MM.1S (cell line): ENCODE measurements around the gene MAGEB1.

ENCODE experiments used
- DNase-seq: peaks from one replicate; pipeline ENCODE4 v3.0.0-alpha.2; 2015
- H2AFZ ChIP-seq: fragments of 300-600 bp; sonication (generic); 2 replicates; pipeline ENCODE4 v1.6.0; 2016; ENCODE audit warnings: antibody characterized with exemption, low read length
- H3F3A ChIP-seq: fragments of 300-600 bp; sonication (generic); 2 replicates; pipeline ENCODE4 v1.6.1; 2016; ENCODE audit warnings: mild to moderate bottlenecking, antibody characterized with exemption, low read length, moderate library complexity, mixed read lengths; ENCODE audit not compliant: insufficient read depth
- H3K27ac ChIP-seq: fragments of 300-600 bp; sonication (generic); 2 replicates; pipeline ENCODE4 v1.5.1; 2016; ENCODE audit warnings: mild to moderate bottlenecking, low read length
- H3K27me3 ChIP-seq: fragments of 300-600 bp; sonication (generic); replicated peaks from 2 replicates; pipeline ENCODE4 v1.6.0; 2016; ENCODE audit warnings: low read length; ENCODE audit not compliant: insufficient read depth
- H3K36me3 ChIP-seq: fragments of 300-600 bp; sonication (generic); replicated peaks from 2 replicates; pipeline ENCODE4 v1.6.1; 2016; ENCODE audit warnings: mild to moderate bottlenecking, low read length, mixed read lengths; ENCODE audit not compliant: insufficient read depth
- H3K4me1 ChIP-seq: fragments of 300-600 bp; sonication (generic); 2 replicates; pipeline ENCODE4 v1.6.1; 2016; ENCODE audit warnings: low read length, mixed read lengths
- H3K4me2 ChIP-seq: fragments of 300-600 bp; sonication (generic); 2 replicates; pipeline ENCODE4 v1.6.0; 2016; ENCODE audit warnings: low read depth, low read length
- H3K4me3 ChIP-seq: fragments of 300-600 bp; sonication (generic); 2 replicates; pipeline ENCODE4 v1.5.1; 2016; ENCODE audit warnings: low read length, mixed read lengths
- H3K79me2 ChIP-seq: fragments of 300-600 bp; sonication (generic); 2 replicates; pipeline ENCODE4 v1.6.1; 2016; ENCODE audit warnings: mixed run types, low read length, mixed read lengths
- H3K9ac ChIP-seq: fragments of 300-600 bp; sonication (generic); 2 replicates; pipeline ENCODE4 v1.6.1; 2016; ENCODE audit warnings: low read length, mixed read lengths
- H3K9me2 ChIP-seq: fragments of 300-600 bp; sonication (generic); replicated peaks from 2 replicates; pipeline ENCODE4 v1.6.1; 2016; ENCODE audit warnings: mild to moderate bottlenecking, low read length, mixed read lengths; ENCODE audit not compliant: insufficient read depth
- H3K9me3 ChIP-seq: fragments of 300-600 bp; sonication (generic); replicated peaks from 2 replicates; pipeline ENCODE4 v1.6.1; 2016; ENCODE audit warnings: mild to moderate bottlenecking, low read length, mixed read lengths; ENCODE audit not compliant: insufficient read depth
- H4K20me1 ChIP-seq: fragments of 300-600 bp; sonication (generic); 2 replicates; pipeline ENCODE4 v1.6.1; 2016; ENCODE audit warnings: mild to moderate bottlenecking, low read length, moderate library complexity, mixed read lengths; ENCODE audit not compliant: insufficient read depth
- EZH2 ChIP-seq: fragments of 300-600 bp; sonication (generic); optimal IDR thresholded peaks from 2 replicates; pipeline ENCODE3; 2017; ENCODE audit warnings: low read depth, mild to moderate bottlenecking, antibody characterized with exemption, low read length, mixed read lengths
- EZH2phosphoT487 ChIP-seq: fragments of 300-600 bp; sonication (generic); IDR thresholded peaks from 2 replicates; pipeline ENCODE4 v1.6.1; 2018; ENCODE audit warnings: antibody characterized with exemption, low read length
- TF ChIP-seq, protein P1 (sequence below): fragments of 300-600 bp; sonication (generic); IDR thresholded peaks from 2 replicates; pipeline ENCODE4 v1.5.1; 2016; ENCODE audit warnings: antibody characterized with exemption, low read length, mixed read lengths

MAGEB1 gene

DNA sequence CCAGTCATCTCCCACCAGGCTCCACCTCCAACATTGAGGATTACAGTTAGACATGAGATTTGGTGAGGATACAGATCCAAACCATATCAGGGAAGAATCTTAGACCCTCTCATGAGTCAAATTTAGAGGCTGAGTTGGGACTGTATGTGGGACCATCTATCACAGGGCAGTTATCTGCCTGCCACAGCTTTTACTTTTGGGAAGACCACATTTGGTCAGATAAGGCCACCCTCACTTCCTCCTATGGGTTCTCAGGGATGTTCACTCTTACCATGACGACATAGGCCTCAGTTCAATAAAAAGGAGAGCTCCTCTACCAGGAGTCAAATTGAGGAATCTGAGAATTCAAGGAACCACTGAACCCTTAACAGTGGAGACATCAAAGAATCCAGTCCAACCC, 29.5 kb upstream of the MAGEB1 start:
- no peak overlapping the region for H3K27ac ChIP-seq
- no peak overlapping the region for H3K4me2 ChIP-seq
- H2AFZ ChIP-seq = no peak overlapping the region
- no peaks in the 10 kb centered on the region for H3K79me2 ChIP-seq
- H3K9me2 ChIP-seq = no peaks in the 10 kb centered on the region
- no peaks in the 10 kb centered on the region for H3K27me3 ChIP-seq
- TF ChIP-seq, protein P1, sequence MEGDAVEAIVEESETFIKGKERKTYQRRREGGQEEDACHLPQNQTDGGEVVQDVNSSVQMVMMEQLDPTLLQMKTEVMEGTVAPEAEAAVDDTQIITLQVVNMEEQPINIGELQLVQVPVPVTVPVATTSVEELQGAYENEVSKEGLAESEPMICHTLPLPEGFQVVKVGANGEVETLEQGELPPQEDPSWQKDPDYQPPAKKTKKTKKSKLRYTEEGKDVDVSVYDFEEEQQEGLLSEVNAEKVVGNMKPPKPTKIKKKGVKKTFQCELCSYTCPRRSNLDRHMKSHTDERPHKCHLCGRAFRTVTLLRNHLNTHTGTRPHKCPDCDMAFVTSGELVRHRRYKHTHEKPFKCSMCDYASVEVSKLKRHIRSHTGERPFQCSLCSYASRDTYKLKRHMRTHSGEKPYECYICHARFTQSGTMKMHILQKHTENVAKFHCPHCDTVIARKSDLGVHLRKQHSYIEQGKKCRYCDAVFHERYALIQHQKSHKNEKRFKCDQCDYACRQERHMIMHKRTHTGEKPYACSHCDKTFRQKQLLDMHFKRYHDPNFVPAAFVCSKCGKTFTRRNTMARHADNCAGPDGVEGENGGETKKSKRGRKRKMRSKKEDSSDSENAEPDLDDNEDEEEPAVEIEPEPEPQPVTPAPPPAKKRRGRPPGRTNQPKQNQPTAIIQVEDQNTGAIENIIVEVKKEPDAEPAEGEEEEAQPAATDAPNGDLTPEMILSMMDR = no peak
- TF ChIP-seq EZH2 (no peak), EZH2phosphoT487 (no peak)
- no peaks in the 10 kb centered on the region for H3F3A ChIP-seq
- DNase-seq = no peak
- H3K9ac ChIP-seq = no peak overlapping the region
- H3K9me3 ChIP-seq = no peaks in the 10 kb centered on the region
- no peak overlapping the region for H3K4me3 ChIP-seq
- H4K20me1 ChIP-seq = no peaks in the 10 kb centered on the region
- no peaks in the 10 kb centered on the region for H3K36me3 ChIP-seq
- H3K4me1 ChIP-seq = no peaks in the 10 kb centered on the region

GRCh38 chrX:30219372-30219771, 27.6 kb upstream of the MAGEB1 start:
- H3K79me2 ChIP-seq = no peaks in the 10 kb centered on the region
- no peaks in the 10 kb centered on the region for H3K9me3 ChIP-seq
- H3K27ac ChIP-seq = no peak overlapping the region
- no peak overlapping the region for H3K4me3 ChIP-seq
- no peaks in the 10 kb centered on the region for H4K20me1 ChIP-seq
- no peaks in the 10 kb centered on the region for H3K36me3 ChIP-seq
- no peak overlapping the region for H3K9ac ChIP-seq
- no peaks in the 10 kb centered on the region for H3K27me3 ChIP-seq
- no peak overlapping the region for H2AFZ ChIP-seq
- no peaks in the 10 kb centered on the region for H3F3A ChIP-seq
- no peak overlapping the region for H3K4me2 ChIP-seq
- TF ChIP-seq, protein P1 = no peak
- no peak for TF ChIP-seq EZH2phosphoT487
- no peak for TF ChIP-seq EZH2
- DNase-seq = no peak
- H3K9me2 ChIP-seq = no peaks in the 10 kb centered on the region
- no peaks in the 10 kb centered on the region for H3K4me1 ChIP-seq

DNA sequence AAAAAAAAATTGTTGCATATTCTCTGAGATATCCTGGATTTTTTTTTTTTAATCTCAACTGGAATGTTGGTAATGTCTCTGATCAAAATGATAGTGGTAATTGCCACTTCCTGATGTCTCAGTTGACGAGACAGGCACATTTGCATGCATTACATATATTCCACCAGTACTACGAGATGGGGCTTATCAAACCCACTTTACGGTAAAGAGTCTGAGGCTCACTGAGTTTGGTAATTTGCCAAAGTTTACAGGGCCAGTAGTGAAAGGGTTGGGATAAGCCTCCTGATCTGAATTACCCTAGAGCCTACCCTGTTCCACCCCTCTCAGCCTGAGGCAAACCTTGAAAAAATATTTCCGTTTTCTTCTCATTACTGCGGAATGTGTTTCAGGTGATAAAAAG, 26.3 kb upstream of the MAGEB1 start:
- H3K27me3 ChIP-seq = no peaks in the 10 kb centered on the region
- no peak overlapping the region for H3K4me2 ChIP-seq
- no peaks in the 10 kb centered on the region for H3K36me3 ChIP-seq
- no peaks in the 10 kb centered on the region for H3K4me1 ChIP-seq
- H3F3A ChIP-seq = no peaks in the 10 kb centered on the region
- H3K9me2 ChIP-seq = no peaks in the 10 kb centered on the region
- no peak for DNase-seq
- no peak overlapping the region for H3K4me3 ChIP-seq
- no peaks in the 10 kb centered on the region for H3K9me3 ChIP-seq
- no peaks in the 10 kb centered on the region for H4K20me1 ChIP-seq
- H3K9ac ChIP-seq = no peak overlapping the region
- no peak overlapping the region for H2AFZ ChIP-seq
- no peak overlapping the region for H3K27ac ChIP-seq
- no peak for TF ChIP-seq EZH2phosphoT487
- TF ChIP-seq, protein P1 = no peak
- no peak for TF ChIP-seq EZH2
- no peaks in the 10 kb centered on the region for H3K79me2 ChIP-seq
